K562 (cell line): Measurements from ENCODE around the gene ZER1. TPM values are rescaled to one million over a fixed set of nuclear protein-coding genes. Genes with fewer than 3 reads are reported as not detected.
A peak's percentile ranks its signal among the peaks of the same experiment; 100 is the strongest.

Experiments
- ARID2 ChIP-seq: fragments of 450-650 bp; IDR thresholded peaks from 2 replicates; pipeline ENCODE4 v1.6.1; 2017; ENCODE audit warnings: antibody characterized with exemption, mild to moderate bottlenecking
- BMI1 ChIP-seq: fragments of 150-350 bp; IDR thresholded peaks from 2 replicates; pipeline ENCODE4 v1.6.1; 2014; ENCODE audit warnings: low read length
- C11orf30 ChIP-seq: fragments of 450-650 bp; IDR thresholded peaks from 2 replicates; pipeline ENCODE4 v1.6.1; 2016; ENCODE audit warnings: low read depth, mild to moderate bottlenecking
- CREM ChIP-seq: IDR thresholded peaks from 2 replicates; pipeline ENCODE4 v1.6.1; 2014; ENCODE audit warnings: antibody characterized with exemption, low read depth
- CTCF ChIP-seq, 3 experiments: IDR thresholded peaks in 2 of 3; conservative IDR thresholded peaks in 1 of 3; 2 replicates each; pipeline ENCODE4 v1.5.1; 2011 to 2012; ENCODE audit warnings: low read length in 3 of 3, mild to moderate bottlenecking in 3 of 3, control low read depth in 2 of 3, improper control_type of control experiment in 1 of 3, inconsistent platforms in 1 of 3, low read depth in 1 of 3, mixed read lengths in 1 of 3, moderate library complexity in 1 of 3; ENCODE audit not compliant: insufficient read depth in 2 of 3
- GATAD2B ChIP-seq: fragments of 450-650 bp; IDR thresholded peaks from 2 replicates; pipeline ENCODE4 v1.6.1; 2017; ENCODE audit warnings: mild to moderate bottlenecking, borderline replicate concordance
- HDAC2 ChIP-seq: fragments of 450-650 bp; IDR thresholded peaks from 2 replicates; pipeline ENCODE4 v1.6.1; 2016; ENCODE audit warnings: mild to moderate bottlenecking
- PBX2 ChIP-seq, 2 experiments: IDR thresholded peaks in 1 of 2; conservative IDR thresholded peaks in 1 of 2; 2 replicates each; pipeline ENCODE4 v1.6.1; 2016; ENCODE audit warnings: low read depth in 2 of 2, mild to moderate bottlenecking in 1 of 2, missing compliant biosample characterization in 1 of 2, missing genetic modification characterization in 1 of 2, moderate library complexity in 1 of 2
- POLR2AphosphoS5 ChIP-seq: IDR thresholded peaks from 2 replicates; pipeline ENCODE4 v1.6.1; 2011; ENCODE audit warnings: mild to moderate bottlenecking, low read depth, low read length, moderate library complexity; ENCODE audit not compliant: control insufficient read depth, insufficient read depth
- RUNX1 ChIP-seq: sonication (generic); IDR thresholded peaks from 2 replicates; pipeline ENCODE4 v1.6.1; 2016; ENCODE audit warnings: antibody characterized with exemption, low read depth
- SOX6 ChIP-seq: fragments of 450-650 bp; IDR thresholded peaks from 2 replicates; pipeline ENCODE4 v1.6.1; 2014; ENCODE audit warnings: mild to moderate bottlenecking
- THAP7 ChIP-seq: fragments of 250-450 bp; sonication (Bioruptor Pico); IDR thresholded peaks from 2 replicates; pipeline ENCODE4 v1.5.0; 2021
- polyA plus RNA-seq, 8 experiments: library from polyadenylated mRNA; depleted of rRNA in 4 of 8; stranded (reverse) in 5 of 8; unstranded in 3 of 8; fragments of >200 nt; fragmentation: Nextera tagmentation in 2 of 8; fragmentation: Illumina TruSeq in 1 of 8; extraction: Ambion mirVana in 2 of 8; extraction: Trizol in 1 of 8; gene quantifications; 2 replicates each; pipeline versions ENCODE4 v1.2.1 to v1.2.3, GENCODE V29; 2011 to 2014; ENCODE audit warnings: inconsistent platforms in 1 of 8, missing spikeins in 1 of 8
- total RNA-seq, 7 experiments: library from RNA; depleted of rRNA in 6 of 7; stranded (reverse); fragments of >200 nt in 6 of 7; fragmentation: Illumina TruSeq in 2 of 7; extraction: Trizol in 2 of 7; gene quantifications; 2 replicates each; pipeline versions ENCODE4 v1.2.1 to v1.2.3, GENCODE V29; 2011 to 2021; ENCODE audit warnings: low replicate concordance in 1 of 7

The ZER1 gene
- total and polyA plus RNA-seq, 9 of the 15 experiments (the other 6 are each of a cell fraction or from before 2014, with no cell fraction given) = 0.07 to 10.7 (median 6.2) TPM

GRCh38 chr9:128786681-128787601, 15.2 kb upstream of the ZER1 start, which contains the start of gene TBC1D13 (continued):
- TF ChIP-seq PBX2 (CRISPR knock-in tag; IDR thresholded peaks at IDR 0.05; ENCODE audit: low read depth) = no peak
- peak; percentile 68 for TF ChIP-seq PBX2 (tag; conservative IDR thresholded peaks at IDR 0.05; ENCODE audit: low read depth)
- TF ChIP-seq CTCF (IDR thresholded peaks at IDR 0.05 in 2 of 3, conservative IDR thresholded peaks at IDR 0.05 in 1 of 3; ENCODE audit: insufficient read depth in 2 of 3, low read depth in 1 of 3, low read length in 3 of 3) = no peak
- TF ChIP-seq CREM = peak; percentile 78
- TF ChIP-seq POLR2AphosphoS5 = peak; percentile 40; the same call in 1 of the 2 replicates
- TF ChIP-seq ARID2 = no peak
- no peak for TF ChIP-seq HDAC2
- peak; percentile 84 for TF ChIP-seq C11orf30
- peak; percentile 80 for TF ChIP-seq GATAD2B
- no peak for TF ChIP-seq RUNX1
- no peak for TF ChIP-seq BMI1
- peak; percentile 75 for TF ChIP-seq SOX6
- peak; percentile 60; the same call in 1 of the 2 replicates for TF ChIP-seq THAP7 (CRISPR knock-in tag)
